H9 (cell line): ENCODE data around the gene SELENOK. TPM values are rescaled to one million over a fixed set of nuclear protein-coding genes. Genes with fewer than 3 reads are reported as not detected.
A peak's percentile ranks its signal among the peaks of the same experiment; 100 is the strongest.

Source experiments
- DNase-seq: peaks from one replicate; pipeline ENCODE4 v3.0.0-alpha.2; 2017
- H2AFZ ChIP-seq: one replicate; pipeline ENCODE4 v1.6.1; 2013; ENCODE audit warnings: mild to moderate bottlenecking, low read length, control low read depth, moderate library complexity
- H2AK5ac ChIP-seq: 2 replicates; pipeline ENCODE4 v1.6.1; 2013; ENCODE audit warnings: low read length, control low read depth, mixed read lengths; ENCODE audit not compliant: insufficient read length
- H2BK120ac ChIP-seq: one replicate; pipeline ENCODE4 v1.6.1; 2013; ENCODE audit warnings: low read depth, mild to moderate bottlenecking, low read length, control low read depth, inconsistent platforms; ENCODE audit not compliant: poor library complexity, severe bottlenecking
- H2BK12ac ChIP-seq: 2 replicates; pipeline ENCODE4 v1.6.1; 2013; ENCODE audit warnings: low read length, control low read depth, mixed read lengths, low read depth; ENCODE audit not compliant: insufficient read length
- H2BK15ac ChIP-seq: 2 replicates; pipeline ENCODE4 v1.6.1; 2013; ENCODE audit warnings: low read depth, low read length, control low read depth
- H2BK20ac ChIP-seq: one replicate; pipeline ENCODE4 v1.6.1; 2013; ENCODE audit warnings: low read depth, mild to moderate bottlenecking, low read length, control low read depth, inconsistent platforms; ENCODE audit not compliant: poor library complexity, severe bottlenecking
- H2BK5ac ChIP-seq: 2 replicates; pipeline ENCODE4 v1.6.1; 2013; ENCODE audit warnings: low read length, control low read depth, mixed read lengths; ENCODE audit not compliant: insufficient read length
- H3K14ac ChIP-seq: 2 replicates; pipeline ENCODE4 v1.6.1; 2013; ENCODE audit warnings: low read length, control low read depth; ENCODE audit not compliant: insufficient read depth
- H3K18ac ChIP-seq: 2 replicates; pipeline ENCODE4 v1.6.1; 2013; ENCODE audit warnings: low read depth, mild to moderate bottlenecking, mixed read lengths, low read length, control low read depth; ENCODE audit not compliant: insufficient read length
- H3K23ac ChIP-seq: 2 replicates; pipeline ENCODE4 v1.6.1; 2013; ENCODE audit warnings: low read length, control low read depth, mixed read lengths, low read depth; ENCODE audit not compliant: insufficient read length
- H3K23me2 ChIP-seq: 2 replicates; pipeline ENCODE4 v1.6.1; 2013; ENCODE audit warnings: low read depth, mild to moderate bottlenecking, mixed read lengths, low read length, control low read depth; ENCODE audit not compliant: insufficient read length, poor library complexity, severe bottlenecking
- H3K27ac ChIP-seq: 2 replicates; pipeline ENCODE4 v1.5.1; 2013; ENCODE audit warnings: low read length, control low read depth, mixed read lengths, low read depth; ENCODE audit not compliant: insufficient read length
- H3K27me3 ChIP-seq: 2 replicates; pipeline ENCODE4 v1.6.1; 2013; ENCODE audit warnings: low read length, control low read depth, inconsistent platforms; ENCODE audit not compliant: insufficient read depth
- H3K4ac ChIP-seq: 2 replicates; pipeline ENCODE4 v1.6.1; 2013; ENCODE audit warnings: low read depth, mild to moderate bottlenecking, control low read depth, inconsistent platforms, low read length, moderate library complexity
- H3K4me1 ChIP-seq: 2 replicates; pipeline ENCODE4 v1.6.1; 2013; ENCODE audit warnings: low read length, control low read depth, inconsistent platforms; ENCODE audit not compliant: insufficient read depth
- H3K4me2 ChIP-seq: 2 replicates; pipeline ENCODE4 v1.6.1; 2013; ENCODE audit warnings: low read length, control low read depth, mixed read lengths; ENCODE audit not compliant: insufficient read length, insufficient read depth
- H3K56ac ChIP-seq: 2 replicates; pipeline ENCODE4 v1.6.1; 2013; ENCODE audit warnings: low read depth, mild to moderate bottlenecking, mixed read lengths, low read length, control low read depth; ENCODE audit not compliant: insufficient read length
- H3K79me1 ChIP-seq: 2 replicates; pipeline ENCODE4 v1.6.1; 2013; ENCODE audit warnings: low read depth, mild to moderate bottlenecking, moderate library complexity, low read length, control low read depth, inconsistent platforms; ENCODE audit not compliant: insufficient read depth, poor library complexity, severe bottlenecking
- H3K79me2 ChIP-seq: 2 replicates; pipeline ENCODE4 v1.6.1; 2013; ENCODE audit warnings: low read length, control low read depth, inconsistent platforms; ENCODE audit not compliant: insufficient read depth
- H3K9ac ChIP-seq: 2 replicates; pipeline ENCODE4 v1.6.1; 2013; ENCODE audit warnings: low read length, control low read depth, mixed read lengths; ENCODE audit not compliant: insufficient read length; ENCODE audit errors: extremely low read depth
- H3K9me3 ChIP-seq: one replicate; pipeline ENCODE4 v1.6.1; 2013; ENCODE audit warnings: low read depth, low read length, inconsistent platforms; ENCODE audit not compliant: control insufficient read depth
- H3T11ph ChIP-seq: one replicate; pipeline ENCODE4 v1.6.1; 2013; ENCODE audit warnings: mild to moderate bottlenecking, low read length, control low read depth, inconsistent platforms
- H4K20me1 ChIP-seq: one replicate; pipeline ENCODE4 v1.6.1; 2013; ENCODE audit not compliant: control insufficient read depth, insufficient read length, insufficient read depth
- H4K5ac ChIP-seq: 2 replicates; pipeline ENCODE4 v1.6.1; 2013; ENCODE audit warnings: low read depth, mild to moderate bottlenecking, mixed read lengths, low read length, control low read depth; ENCODE audit not compliant: insufficient read length
- H4K8ac ChIP-seq: replicated peaks from 2 replicates; pipeline ENCODE4 v1.6.1; 2013; ENCODE audit warnings: low read length, control low read depth, mixed read lengths, low read depth; ENCODE audit not compliant: insufficient read length
- H4K91ac ChIP-seq: 2 replicates; pipeline ENCODE4 v1.6.1; 2013; ENCODE audit warnings: low read depth, mild to moderate bottlenecking, moderate library complexity, mixed read lengths, low read length, control low read depth; ENCODE audit not compliant: insufficient read length
- H3K27ac Mint-ChIP-seq, 3 experiments: 2 replicates in 2 of 3; 3 replicates in 1 of 3; pipeline ENCODE4 v1.8.0; 2020 to 2021; ENCODE audit warnings: mixed read lengths in 3 of 3, mild to moderate bottlenecking in 1 of 3, moderate library complexity in 1 of 3
- H3K27me3 Mint-ChIP-seq: 2 replicates; pipeline ENCODE4 v1.8.0; 2021; ENCODE audit warnings: low read depth, mild to moderate bottlenecking, moderate library complexity, mixed read lengths
- H3K36me3 Mint-ChIP-seq, 3 experiments: 2 replicates in 2 of 3; 3 replicates in 1 of 3; pipeline ENCODE4 v1.8.0; 2020 to 2021; ENCODE audit warnings: low read depth in 3 of 3, mixed read lengths in 3 of 3; ENCODE audit not compliant: insufficient read depth in 1 of 3
- H3K4me1 Mint-ChIP-seq, 2 experiments: 2 replicates each; pipeline ENCODE4 v1.8.0; 2020; ENCODE audit warnings: mixed read lengths in 2 of 2
- H3K4me3 Mint-ChIP-seq, 2 experiments: 2 replicates in 1 of 2; 3 replicates in 1 of 2; pipeline ENCODE4 v1.8.0; 2020 to 2021; ENCODE audit warnings: mild to moderate bottlenecking in 2 of 2, mixed read lengths in 2 of 2, moderate library complexity in 1 of 2
- H3K9me3 Mint-ChIP-seq, 2 experiments: 2 replicates in 1 of 2; 3 replicates in 1 of 2; pipeline ENCODE4 v1.8.0; 2020; ENCODE audit warnings: mild to moderate bottlenecking in 2 of 2, mixed read lengths in 2 of 2, moderate library complexity in 1 of 2
- WGBS: extraction: QIAGEN DNeasy Blood & Tissue Kit; methylation state at CpG from one replicate; pipeline ENCODE4 v1.1.7; 2013; ENCODE audit warnings: missing lambda C conversion rate, low lambda C conversion rate, mixed read lengths; ENCODE audit not compliant: insufficient read length; ENCODE audit errors: extremely low coverage; 5-methylcytosine and 5-hydroxymethylcytosine counted together
- total RNA-seq: library from RNA; stranded (reverse); gene quantifications from 2 replicates; pipeline ENCODE4 v1.2.1, GENCODE V29; 2021
- TF ChIP-seq, protein P1 (sequence below): fragments of 200-600 bp; sonication (generic); conservative IDR thresholded peaks from 3 replicates; pipeline ENCODE4 v1.8.0; 2021; ENCODE audit warnings: antibody characterized with exemption, mild to moderate bottlenecking

Gene SELENOK
- total RNA-seq, 1 experiment from 2014 or later, result 34.6 TPM

DNA sequence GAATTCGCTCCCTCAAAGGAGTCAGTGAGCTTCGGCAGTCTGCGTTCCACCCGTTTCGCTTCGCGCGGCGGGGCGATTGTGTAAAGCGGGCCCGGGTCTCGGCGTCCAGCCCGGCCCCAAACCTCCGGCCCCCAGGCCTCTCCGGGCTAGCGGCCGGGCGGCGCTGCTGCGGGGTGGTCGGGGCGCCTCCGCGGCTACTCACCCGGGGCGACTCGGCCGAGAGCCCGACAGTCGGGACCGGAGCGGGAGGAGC lies 45.9 kb downstream of the SELENOK start:
- Histone ChIP-seq H2BK12ac (no peak overlapping the region), H4K91ac (no peak overlapping the region), H3K79me2 (no peaks in the 10 kb centered on the region), H3K18ac (no peak overlapping the region), H2BK5ac (no peak overlapping the region), H4K5ac (no peak overlapping the region), H3K14ac (peak overlapping the region; percentile 84), H3K79me1 (no peaks in the 10 kb centered on the region), H3K9me3 (no peaks in the 10 kb centered on the region), H3K23ac (no peak overlapping the region), H3K27me3 (peaks cover 9% of the 10 kb centered on the region; the same call in 1 of the 2 replicates), H4K20me1 (no peaks in the 10 kb centered on the region), H3K4me1 (peaks cover 7% of the 10 kb centered on the region; the same call in 1 of the 2 replicates), H2BK20ac (no peak overlapping the region), H3K27ac (no peak overlapping the region), H3K9ac (peak overlapping the region; percentile 56), H3K4me2 (peak overlapping the region; percentile 38), H2BK120ac (no peak overlapping the region), H2AK5ac (no peak overlapping the region), H4K8ac (no peak overlapping the region), H3K23me2 (peaks cover 4% of the 10 kb centered on the region), H3T11ph (no peak overlapping the region), H3K4ac (no peak overlapping the region), H2AFZ (no peak overlapping the region), H2BK15ac (no peak overlapping the region), H3K56ac (no peak overlapping the region)
- H3K27ac Mint-ChIP-seq, result no peak overlapping the region
- H3K36me3 Mint-ChIP-seq, result no peaks in the 10 kb centered on the region; a peak in 2 of 7 replicates
- no peaks in the 10 kb centered on the region; a peak in 1 of 5 replicates for H3K9me3 Mint-ChIP-seq
- DNase-seq, result no peak
- peaks cover 26% of the 10 kb centered on the region for H3K27me3 Mint-ChIP-seq
- peak overlapping the region; percentile 69 to 83 for H3K4me3 Mint-ChIP-seq
- no CpG with 5 or more reads among the region's 34 CpGs for WGBS
- peaks cover 39 to 41% of the 10 kb centered on the region in 2 experiments for H3K4me1 Mint-ChIP-seq
- TF ChIP-seq, protein P1, sequence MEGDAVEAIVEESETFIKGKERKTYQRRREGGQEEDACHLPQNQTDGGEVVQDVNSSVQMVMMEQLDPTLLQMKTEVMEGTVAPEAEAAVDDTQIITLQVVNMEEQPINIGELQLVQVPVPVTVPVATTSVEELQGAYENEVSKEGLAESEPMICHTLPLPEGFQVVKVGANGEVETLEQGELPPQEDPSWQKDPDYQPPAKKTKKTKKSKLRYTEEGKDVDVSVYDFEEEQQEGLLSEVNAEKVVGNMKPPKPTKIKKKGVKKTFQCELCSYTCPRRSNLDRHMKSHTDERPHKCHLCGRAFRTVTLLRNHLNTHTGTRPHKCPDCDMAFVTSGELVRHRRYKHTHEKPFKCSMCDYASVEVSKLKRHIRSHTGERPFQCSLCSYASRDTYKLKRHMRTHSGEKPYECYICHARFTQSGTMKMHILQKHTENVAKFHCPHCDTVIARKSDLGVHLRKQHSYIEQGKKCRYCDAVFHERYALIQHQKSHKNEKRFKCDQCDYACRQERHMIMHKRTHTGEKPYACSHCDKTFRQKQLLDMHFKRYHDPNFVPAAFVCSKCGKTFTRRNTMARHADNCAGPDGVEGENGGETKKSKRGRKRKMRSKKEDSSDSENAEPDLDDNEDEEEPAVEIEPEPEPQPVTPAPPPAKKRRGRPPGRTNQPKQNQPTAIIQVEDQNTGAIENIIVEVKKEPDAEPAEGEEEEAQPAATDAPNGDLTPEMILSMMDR, result no peak
